Effector CD4-positive, alpha-beta T cell (primary cell): ENCODE measurements around the gene SLC17A9.

Source experiments
- DNase-seq: peaks from one replicate; pipeline ENCODE4 v3.0.0-alpha.2; 2020

Gene SLC17A9

GRCh38 chr20:62938105-62938888, 14.2 kb upstream of the SLC17A9 start, which contains the start of gene GID8:
Gene GID8 (plus strand): TSS chr20:62938147. CDS start chr20:62941503, 3,356 bp downstream.
- DNase-seq = peak; percentile 28

GRCh38 chr20:62940875-62941274, 11.6 kb upstream of the SLC17A9 start:
- no peak for DNase-seq

GRCh38 chr20:62941792-62942191, 10.7 kb upstream of the SLC17A9 start:
- DNase-seq = no peak

DNA sequence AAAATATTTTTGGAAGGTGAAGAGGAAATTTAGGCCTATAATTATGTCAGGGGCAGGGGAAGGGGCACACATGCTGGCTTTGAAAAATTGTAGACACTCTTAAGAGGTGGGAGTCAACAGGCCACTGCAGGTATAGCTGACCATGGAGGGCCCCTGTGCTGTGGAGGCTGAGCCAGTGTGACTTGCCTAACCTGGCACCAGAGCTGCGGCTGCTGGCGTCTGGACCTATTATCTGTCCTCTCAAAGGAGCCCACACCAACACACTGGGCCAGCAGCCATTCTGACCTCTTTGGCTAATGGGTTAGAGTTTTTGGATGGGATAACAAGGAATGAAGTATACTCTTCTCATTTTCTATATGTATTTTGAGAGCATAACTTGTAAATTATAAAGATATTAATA, 10.1 kb upstream of the SLC17A9 start:
- no peak for DNase-seq

DNA sequence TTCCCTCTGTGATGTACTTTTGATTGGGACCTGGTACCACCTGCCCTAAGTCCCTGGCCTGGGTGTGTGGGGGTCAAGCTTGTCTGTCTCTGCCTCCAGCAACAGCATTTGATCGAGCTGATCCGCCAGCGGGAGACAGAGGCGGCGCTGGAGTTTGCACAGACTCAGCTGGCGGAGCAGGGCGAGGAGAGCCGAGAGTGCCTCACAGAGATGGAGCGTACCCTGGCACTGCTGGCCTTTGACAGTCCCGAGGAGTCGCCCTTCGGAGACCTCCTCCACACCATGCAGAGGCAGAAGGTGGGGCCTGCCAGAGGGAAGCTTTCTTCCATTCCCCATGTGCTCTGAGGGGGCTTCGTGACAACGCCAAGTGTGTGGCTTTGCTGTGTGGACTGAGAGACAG, 9.1 kb upstream of the SLC17A9 start:
- DNase-seq = no peak

DNA sequence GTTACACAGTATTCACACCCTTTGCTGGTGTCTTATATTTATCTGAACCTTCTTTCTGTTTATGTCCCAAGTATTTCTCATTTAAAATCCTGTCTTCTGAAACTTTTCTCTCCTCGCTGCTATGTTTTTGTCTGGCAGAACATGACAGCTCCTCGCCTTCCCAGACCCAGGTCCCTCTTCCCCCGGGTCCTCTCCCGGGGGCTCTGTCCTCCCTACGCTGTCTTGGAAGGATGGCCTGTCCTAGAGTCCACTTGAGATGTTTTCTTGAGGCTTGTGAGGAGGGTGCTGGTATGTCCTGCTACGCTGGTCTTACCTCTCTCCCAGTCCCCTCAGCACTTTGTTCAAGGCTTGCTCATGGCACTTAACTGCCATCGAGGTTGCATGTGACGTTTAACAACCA, 8.3 kb upstream of the SLC17A9 start:
- no peak for DNase-seq

DNA sequence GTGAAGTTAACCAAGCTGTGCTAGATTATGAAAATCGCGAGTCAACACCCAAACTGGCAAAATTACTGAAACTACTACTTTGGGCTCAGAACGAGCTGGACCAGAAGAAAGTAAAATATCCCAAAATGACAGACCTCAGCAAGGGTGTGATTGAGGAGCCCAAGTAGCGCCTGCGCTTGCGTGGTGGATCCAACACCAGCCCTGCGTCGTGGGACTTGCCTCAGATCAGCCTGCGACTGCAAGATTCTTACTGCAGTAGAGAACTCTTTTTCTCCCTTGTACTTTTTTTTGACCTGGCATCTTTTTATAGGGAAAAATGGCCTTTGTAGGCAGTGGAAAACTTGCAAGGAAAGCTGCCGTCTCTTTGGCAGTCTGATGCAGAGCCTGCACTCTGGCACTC, 7.8 kb upstream of the SLC17A9 start:
- DNase-seq = no peak

DNA sequence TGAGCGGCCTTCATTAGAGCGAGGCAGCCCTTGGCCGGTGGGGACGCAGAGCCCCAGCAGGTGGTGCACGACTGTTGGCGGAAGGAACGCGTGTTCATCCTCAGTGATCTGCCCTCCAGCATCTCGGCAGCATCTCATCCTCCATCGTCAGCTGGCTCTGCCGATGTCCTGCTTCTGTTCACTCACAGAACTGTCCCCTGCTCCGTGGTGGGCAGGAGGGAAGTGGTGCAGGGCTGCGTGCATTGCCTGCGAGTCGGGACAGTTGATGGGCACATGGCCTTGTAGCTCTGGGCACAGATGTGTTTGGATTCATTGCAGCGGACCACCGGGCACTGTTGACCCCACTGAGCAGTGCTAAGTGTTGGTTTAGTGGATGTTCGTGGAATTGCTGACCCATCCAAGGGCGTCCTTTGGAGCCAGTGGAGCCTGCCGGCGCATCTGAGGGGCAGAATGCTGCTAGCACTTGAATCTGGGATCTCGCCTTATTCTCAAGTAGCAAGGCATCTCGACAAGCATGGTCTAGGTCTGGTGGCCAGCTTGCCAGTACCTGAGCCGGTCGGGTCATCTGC, 6.7 kb upstream of the SLC17A9 start:
- DNase-seq = no peak

- DNase-seq = no peak
These were observed 5.6 kb upstream of the SLC17A9 start for GRCh38 chr20:62946918-62947317.

- DNase-seq = no peak
These were observed 4.8 kb upstream of the SLC17A9 start for GRCh38 chr20:62947532-62948300.

- DNase-seq = no peak
These were observed 3.2 kb upstream of the SLC17A9 start for GRCh38 chr20:62949153-62949821.

- no peak for DNase-seq
These were observed 2.5 kb upstream of the SLC17A9 start for GRCh38 chr20:62949962-62950361.

- no peak for DNase-seq
These were observed 1.8 kb upstream of the SLC17A9 start for GRCh38 chr20:62950741-62951140.

DNA sequence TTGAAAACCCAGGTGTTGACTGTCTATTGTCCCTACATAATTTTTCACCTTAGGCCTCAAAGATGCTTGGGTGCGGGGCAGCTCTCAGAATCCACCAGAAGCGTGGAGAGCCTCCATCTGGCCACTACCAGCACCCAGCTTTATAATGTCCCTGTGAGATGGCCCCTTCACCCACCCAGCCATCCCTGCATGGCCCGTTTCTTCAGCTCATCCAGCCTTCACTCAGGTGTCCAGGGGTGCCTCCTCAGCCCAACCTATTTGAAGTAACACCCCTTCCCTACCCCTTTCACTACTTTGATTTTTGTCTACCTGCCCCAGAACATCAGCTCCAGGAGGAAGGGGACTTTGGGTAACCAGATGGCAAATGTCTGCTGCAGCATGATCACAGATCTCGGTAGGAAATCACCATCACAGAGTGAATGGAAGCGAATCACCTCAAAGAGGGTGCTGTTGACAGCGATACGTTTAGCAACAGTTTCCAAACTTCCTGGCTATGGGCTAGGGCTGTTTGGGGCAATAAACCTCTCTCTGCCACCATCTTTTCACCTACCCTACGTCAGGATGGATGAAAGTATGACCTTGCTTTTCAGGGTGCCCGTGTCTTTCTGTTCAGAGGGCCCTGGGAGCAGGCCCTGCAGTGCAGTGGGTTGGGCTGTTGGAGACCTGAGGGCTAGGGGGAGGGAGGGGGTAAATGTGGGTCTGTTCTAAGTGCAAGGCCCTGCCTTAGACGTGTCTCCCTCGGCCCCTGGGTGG, 1.2 kb upstream of the SLC17A9 start:
- DNase-seq = no peak

- DNase-seq = no peak
These were observed 575 bp upstream of the SLC17A9 start for GRCh38 chr20:62951896-62952372.

DNA sequence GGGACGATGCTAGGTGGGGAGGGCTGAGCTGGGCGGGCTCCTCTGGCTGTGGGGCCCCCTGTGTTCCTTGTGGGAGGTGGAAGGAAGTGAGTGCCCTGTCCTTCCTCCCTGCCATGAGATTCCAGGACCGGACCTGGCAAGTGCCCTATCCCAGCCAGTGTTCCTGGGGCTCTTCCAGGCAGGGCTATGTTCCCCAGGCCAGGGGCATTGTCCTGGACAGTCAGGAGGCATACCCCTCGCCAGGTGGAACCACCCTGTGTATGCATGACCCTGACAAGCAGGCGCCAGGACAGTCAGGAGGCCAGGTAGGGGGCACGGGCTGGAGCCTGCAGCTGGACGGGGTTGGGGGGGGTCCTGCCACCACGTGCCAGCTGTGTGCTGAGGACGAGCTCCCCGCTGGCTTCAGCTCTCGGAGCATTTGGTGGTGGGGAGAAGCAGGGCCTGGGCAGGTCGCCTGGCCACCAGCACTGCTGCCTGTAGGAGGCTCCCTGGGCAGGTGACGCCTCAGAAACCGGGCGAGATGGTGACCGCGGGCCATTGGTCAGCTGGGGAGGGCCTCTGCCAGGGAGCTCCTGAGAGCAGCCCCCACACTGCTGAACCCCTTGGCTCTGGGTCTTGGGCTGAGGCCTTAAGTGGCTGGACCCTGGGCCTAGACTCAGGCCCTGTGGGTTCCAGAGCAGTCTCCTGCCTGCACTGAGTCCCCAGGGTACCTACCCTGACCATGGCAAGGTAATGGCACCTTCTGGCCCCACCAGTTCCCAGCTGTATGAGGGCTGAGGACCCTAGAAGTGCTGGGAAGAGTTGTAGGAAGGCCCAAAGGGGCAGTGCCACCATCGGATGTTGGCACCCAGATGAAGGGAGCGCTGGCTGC, 694 bp downstream of the SLC17A9 start:
- DNase-seq = no peak

- peak; percentile 64 for DNase-seq
These were observed 1.6 kb downstream of the SLC17A9 start for GRCh38 chr20:62953839-62954703.

- DNase-seq = no peak
These were observed 3.2 kb downstream of the SLC17A9 start for GRCh38 chr20:62955519-62956386.
